LNCAP (cell line): ENCODE results near the gene POMGNT2.

Experiments
- TF ChIP-seq, protein P1 (sequence below): fragments of 450-650 bp; IDR thresholded peaks from 2 replicates; pipeline ENCODE4 v1.5.1; 2017; ENCODE audit warnings: mild to moderate bottlenecking

POMGNT2 gene

DNA sequence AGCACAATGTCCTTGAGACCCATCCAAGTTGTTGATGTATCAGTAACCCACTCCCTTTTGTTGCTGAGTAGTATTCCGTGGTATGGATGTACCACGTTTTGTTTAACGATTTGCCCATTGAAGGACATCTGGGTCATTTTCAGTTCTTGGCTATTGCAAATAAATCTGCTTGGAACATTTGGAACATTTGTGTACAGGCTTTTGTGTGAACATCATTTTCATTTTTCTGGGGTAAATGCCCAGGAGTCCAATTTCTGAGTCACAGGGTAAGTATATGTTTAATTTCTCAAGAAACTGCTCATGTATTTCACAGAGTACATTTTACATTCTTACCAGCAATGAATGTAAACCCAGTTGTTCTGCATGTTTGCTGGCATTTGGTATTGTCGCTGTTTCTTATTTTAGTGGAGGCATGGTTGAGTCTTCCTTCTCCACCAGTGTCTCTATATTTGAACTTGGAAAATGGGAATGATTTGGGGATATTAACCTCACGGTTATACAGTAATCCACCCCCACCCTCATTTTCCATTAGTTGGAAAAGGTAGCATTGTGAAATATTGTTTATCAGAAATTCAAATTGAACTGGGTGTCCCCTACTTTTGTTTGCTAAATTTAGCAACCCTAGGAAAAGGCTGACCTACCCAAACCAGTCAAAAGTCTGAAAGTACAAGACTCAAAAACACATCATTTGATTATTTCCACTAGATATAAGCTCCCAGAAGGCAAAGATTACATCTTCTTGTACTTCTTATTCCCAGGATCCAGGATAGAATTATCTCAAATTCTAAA lies 30.8 kb downstream of the POMGNT2 start:
- TF ChIP-seq, protein P1, sequence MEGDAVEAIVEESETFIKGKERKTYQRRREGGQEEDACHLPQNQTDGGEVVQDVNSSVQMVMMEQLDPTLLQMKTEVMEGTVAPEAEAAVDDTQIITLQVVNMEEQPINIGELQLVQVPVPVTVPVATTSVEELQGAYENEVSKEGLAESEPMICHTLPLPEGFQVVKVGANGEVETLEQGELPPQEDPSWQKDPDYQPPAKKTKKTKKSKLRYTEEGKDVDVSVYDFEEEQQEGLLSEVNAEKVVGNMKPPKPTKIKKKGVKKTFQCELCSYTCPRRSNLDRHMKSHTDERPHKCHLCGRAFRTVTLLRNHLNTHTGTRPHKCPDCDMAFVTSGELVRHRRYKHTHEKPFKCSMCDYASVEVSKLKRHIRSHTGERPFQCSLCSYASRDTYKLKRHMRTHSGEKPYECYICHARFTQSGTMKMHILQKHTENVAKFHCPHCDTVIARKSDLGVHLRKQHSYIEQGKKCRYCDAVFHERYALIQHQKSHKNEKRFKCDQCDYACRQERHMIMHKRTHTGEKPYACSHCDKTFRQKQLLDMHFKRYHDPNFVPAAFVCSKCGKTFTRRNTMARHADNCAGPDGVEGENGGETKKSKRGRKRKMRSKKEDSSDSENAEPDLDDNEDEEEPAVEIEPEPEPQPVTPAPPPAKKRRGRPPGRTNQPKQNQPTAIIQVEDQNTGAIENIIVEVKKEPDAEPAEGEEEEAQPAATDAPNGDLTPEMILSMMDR, result no peak

DNA sequence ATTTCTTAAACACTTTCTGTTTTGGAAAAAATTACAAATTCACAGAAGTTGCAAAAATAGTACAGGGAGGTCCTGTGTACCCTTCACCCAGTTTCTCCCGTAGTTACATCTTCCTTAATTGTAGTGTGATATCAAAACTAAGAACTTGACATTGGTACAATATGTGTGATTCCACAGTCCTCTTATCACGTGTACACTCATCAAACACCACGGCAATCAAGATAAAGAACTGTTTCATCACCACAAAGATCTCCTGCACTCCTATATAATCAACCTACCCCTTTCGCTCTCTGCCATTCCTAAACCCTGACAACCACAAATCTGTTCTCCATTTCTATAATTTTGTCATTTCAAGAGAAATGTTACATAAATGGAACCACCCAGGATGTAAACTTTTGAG lies 31.4 kb downstream of the POMGNT2 start:
- TF ChIP-seq, protein P1, result no peak

DNA sequence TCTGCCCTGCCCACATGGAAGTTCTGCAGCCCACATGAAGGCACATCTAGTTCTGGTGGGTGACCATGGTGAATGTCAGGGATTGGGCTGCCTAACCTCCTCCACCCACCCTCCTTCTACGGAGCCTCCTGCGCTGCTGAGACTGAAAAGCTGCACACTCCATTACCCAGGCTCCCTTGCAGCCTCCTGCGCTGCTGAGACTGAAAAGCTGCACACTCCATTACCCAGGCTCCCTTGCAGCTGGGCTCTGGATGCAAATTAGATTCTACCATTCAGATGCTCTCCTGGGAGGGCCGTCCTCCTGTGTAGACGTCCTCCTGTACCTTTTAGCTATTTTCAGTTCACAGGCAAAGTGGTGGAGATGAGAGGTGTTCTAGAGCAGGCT lies 32.1 kb downstream of the POMGNT2 start:
- TF ChIP-seq, protein P1, result no peak

DNA sequence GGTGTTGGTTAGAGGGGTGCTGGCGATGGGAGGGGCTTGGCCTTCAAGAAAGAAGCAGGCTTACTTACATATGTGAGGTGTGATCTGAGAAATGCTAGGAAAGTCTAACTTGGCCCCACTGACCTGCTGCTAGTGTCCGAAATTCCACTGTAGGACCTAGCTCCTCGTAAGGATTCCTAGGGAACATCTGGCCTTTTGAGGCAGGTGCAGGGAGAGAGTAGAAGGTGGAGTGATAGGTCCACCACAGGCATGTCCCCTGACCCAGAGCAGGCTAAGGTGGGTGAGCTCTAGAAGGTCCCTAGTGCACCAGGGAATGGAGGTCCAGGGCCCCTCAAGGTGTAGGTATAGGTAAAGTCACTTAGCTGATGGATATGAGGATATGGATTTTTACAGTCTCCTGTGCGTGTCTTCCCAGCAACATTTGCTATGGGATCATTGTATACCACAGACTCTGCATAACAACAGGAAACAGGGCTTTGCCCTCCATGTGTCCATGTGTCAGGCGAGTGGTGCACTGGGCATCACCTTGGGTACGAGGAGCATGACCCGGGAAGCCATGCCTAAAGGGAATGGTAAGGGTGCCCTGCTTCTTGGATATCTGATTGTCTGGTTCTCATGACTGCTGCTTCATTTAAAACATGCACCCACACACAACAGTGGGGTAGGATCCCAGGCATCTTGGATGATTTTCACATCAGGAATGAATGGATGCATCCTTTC lies 32.6 kb downstream of the POMGNT2 start:
- TF ChIP-seq, protein P1, result no peak

DNA sequence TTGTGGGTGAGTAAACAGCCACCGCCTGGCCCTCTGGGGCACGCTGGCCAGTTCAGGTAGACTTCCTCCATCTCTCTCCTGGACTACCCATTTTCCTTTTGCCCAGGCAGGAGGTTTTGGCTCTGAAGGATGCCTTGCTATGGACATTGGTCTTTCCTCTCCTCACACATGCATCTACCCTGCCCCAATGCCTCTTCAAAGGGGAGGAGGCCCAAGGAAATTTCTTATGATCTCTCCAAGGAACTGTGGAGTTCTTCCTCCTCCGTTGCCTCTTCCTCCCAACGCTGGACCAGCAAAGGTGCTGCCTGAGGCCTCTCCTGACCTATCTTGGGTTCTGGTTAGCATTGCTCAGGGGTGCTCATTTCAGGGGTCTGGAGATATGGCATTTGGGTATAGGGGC lies 33.5 kb downstream of the POMGNT2 start:
- TF ChIP-seq, protein P1, result no peak

DNA sequence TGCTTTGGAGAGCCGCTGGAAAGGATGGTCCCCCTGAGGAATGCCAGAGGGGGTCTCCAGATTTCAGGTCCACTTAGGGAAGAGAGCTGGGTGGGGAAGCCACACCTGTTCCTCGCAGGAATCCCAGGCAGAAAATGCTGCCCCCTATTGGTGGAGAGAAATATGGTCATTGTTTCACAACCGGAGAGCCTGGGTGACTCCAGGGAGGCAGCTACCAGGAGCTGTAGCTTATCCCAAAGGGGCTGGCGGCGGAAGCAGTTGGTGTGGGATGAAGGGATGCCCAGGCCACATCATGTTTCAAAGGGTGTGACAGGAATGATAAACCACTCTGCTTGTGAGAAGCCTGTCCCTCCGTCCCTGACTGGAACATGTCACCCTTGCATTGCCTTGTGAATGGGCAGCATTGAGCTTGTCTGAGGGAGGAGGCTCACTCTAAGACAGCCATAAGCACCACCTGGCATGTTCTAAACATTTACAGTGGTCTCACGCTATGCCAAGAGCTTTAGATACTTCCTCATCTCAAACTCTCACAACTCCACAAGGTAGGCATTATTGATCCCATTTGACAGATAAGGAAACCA lies 34.5 kb downstream of the POMGNT2 start:
- TF ChIP-seq, protein P1, result peak; percentile 51

DNA sequence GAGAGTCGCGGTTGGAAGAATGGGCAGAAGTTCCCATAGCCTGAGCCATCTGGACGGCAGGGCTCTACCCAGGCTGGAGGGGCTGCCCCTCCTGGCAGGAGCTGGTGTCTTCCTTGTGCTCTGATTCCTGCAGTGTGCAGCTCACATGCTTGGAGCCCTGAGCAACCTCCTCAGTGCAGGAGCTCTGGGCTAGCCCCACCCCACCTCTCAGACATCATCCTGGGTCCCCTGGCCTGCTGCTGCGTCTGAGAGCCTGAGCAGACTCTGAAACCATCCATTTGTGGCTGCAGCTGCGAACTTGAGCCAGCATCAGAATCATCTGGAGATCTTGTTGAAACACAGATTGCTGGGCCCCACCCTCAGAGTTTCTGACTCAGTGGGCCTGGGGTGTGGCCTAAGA lies 42.8 kb downstream of the POMGNT2 start:
- TF ChIP-seq, protein P1, result no peak
